GM12878 (cell line): ENCODE measurements around the gene DENND4C.

Source experiments
- EZH2 ChIP-seq: IDR thresholded peaks from 2 replicates; pipeline ENCODE4 v1.6.1; 2012; ENCODE audit warnings: low read depth, mild to moderate bottlenecking, control low read depth, inconsistent platforms, low read length, borderline replicate concordance; ENCODE audit not compliant: control insufficient read depth
- POLR2AphosphoS5 ChIP-seq: IDR thresholded peaks from 2 replicates; pipeline ENCODE4 v1.6.1; 2011; ENCODE audit warnings: mild to moderate bottlenecking, low read length, inconsistent platforms
- RFX5 ChIP-seq: IDR thresholded peaks from 2 replicates; pipeline ENCODE4 v1.6.1; 2011; ENCODE audit warnings: low read depth, low read length, improper control_type of control experiment
- TF ChIP-seq, protein P1 (sequence below): IDR thresholded peaks from 2 replicates; pipeline ENCODE4 v1.6.1; 2012; ENCODE audit warnings: low read depth, low read length, improper control_type of control experiment
- TF ChIP-seq, protein P2 (sequence below): IDR thresholded peaks from 2 replicates; pipeline ENCODE4 v1.6.1; 2012; ENCODE audit warnings: low read depth, low read length, improper control_type of control experiment

DNA sequence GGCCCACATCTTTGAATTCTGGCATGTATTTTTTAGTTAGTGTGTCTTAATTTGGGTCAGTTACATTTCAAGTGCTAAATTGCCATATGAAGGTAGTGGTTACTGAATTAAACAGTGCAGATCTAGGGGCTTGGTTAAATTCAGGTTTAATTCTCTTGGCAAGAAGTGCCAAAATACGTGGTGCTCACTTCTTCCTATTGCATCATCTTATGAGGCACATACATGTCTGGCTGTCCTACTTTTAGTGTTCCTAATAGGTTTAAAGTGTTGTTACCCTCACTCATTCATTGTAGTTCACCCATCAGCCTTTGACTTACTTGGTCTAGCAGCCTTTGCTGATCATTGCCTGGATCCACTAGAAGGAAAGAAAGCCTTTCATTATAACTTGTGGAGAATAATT is 90.0 kb downstream of the DENND4C start:
- TF ChIP-seq POLR2AphosphoS5 = no peak
- no peak for TF ChIP-seq RFX5
- TF ChIP-seq, protein P1, sequence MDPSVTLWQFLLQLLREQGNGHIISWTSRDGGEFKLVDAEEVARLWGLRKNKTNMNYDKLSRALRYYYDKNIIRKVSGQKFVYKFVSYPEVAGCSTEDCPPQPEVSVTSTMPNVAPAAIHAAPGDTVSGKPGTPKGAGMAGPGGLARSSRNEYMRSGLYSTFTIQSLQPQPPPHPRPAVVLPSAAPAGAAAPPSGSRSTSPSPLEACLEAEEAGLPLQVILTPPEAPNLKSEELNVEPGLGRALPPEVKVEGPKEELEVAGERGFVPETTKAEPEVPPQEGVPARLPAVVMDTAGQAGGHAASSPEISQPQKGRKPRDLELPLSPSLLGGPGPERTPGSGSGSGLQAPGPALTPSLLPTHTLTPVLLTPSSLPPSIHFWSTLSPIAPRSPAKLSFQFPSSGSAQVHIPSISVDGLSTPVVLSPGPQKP = no peak
- TF ChIP-seq, protein P2, sequence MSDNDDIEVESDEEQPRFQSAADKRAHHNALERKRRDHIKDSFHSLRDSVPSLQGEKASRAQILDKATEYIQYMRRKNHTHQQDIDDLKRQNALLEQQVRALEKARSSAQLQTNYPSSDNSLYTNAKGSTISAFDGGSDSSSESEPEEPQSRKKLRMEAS = no peak
- TF ChIP-seq EZH2 = no peak
